Type B pancreatic cell (in vitro differentiated cells): ENCODE results near the gene DDO. TPM values are rescaled to one million over a fixed set of nuclear protein-coding genes. Genes with fewer than 3 reads are reported as not detected.
"Not testable (repeated sequence)": the region's sequence is repeated elsewhere in the genome, so short reads cannot be mapped to it uniquely, and the experiment has no call there.

Experiments
- DNase-seq: peaks from one replicate; pipeline ENCODE4 v3.0.0; 2021; ENCODE audit warnings: mixed read lengths; ENCODE audit not compliant: unreplicated experiment; ENCODE audit errors: extremely low spot score
- H3K27ac Mint-ChIP-seq: 2 replicates; pipeline ENCODE4 v1.8.0; 2021; ENCODE audit warnings: mild to moderate bottlenecking, mixed read lengths
- H3K27me3 Mint-ChIP-seq: 2 replicates; pipeline ENCODE4 v1.8.0; 2021; ENCODE audit warnings: mixed read lengths
- H3K36me3 Mint-ChIP-seq: 2 replicates; pipeline ENCODE4 v1.8.0; 2021; ENCODE audit warnings: mixed read lengths
- H3K4me1 Mint-ChIP-seq: one replicate; pipeline ENCODE4 v1.8.0; 2021; ENCODE audit warnings: mixed read lengths; ENCODE audit not compliant: unreplicated experiment
- H3K4me3 Mint-ChIP-seq: 2 replicates; pipeline ENCODE4 v1.8.0; 2021; ENCODE audit warnings: mild to moderate bottlenecking, mixed read lengths
- H3K9me3 Mint-ChIP-seq: 2 replicates; pipeline ENCODE4 v1.8.0; 2021; ENCODE audit warnings: mixed read lengths
- CTCF ChIP-seq: fragments of 200-600 bp; sonication (generic); conservative IDR thresholded peaks from 2 replicates; pipeline ENCODE4 v1.5.0; 2021; ENCODE audit warnings: antibody characterized with exemption, mild to moderate bottlenecking
- total RNA-seq: library from RNA; stranded (reverse); gene quantifications from 2 replicates; pipeline ENCODE4 v1.2.1, GENCODE V29; 2021; ENCODE audit warnings: low replicate concordance

Gene DDO
- total RNA-seq, 1 donor from 2014 or later = not detected

- peak overlapping the region; percentile 54 for H3K27ac Mint-ChIP-seq
- H3K36me3 Mint-ChIP-seq = peaks cover 3% of the 10 kb centered on the region
- peaks cover 21% of the 10 kb centered on the region for H3K27me3 Mint-ChIP-seq
- TF ChIP-seq CTCF = no peak
- peaks cover 79% of the 10 kb centered on the region for H3K4me1 Mint-ChIP-seq
- H3K4me3 Mint-ChIP-seq = peak overlapping the region; percentile 59
- no peaks in the 10 kb centered on the region for H3K9me3 Mint-ChIP-seq
- DNase-seq = no peak
These were observed 61.2 kb downstream of the DDO start for GRCh38 chr6:110354153-110354552.

- H3K27me3 Mint-ChIP-seq = peaks cover 14% of the 10 kb centered on the region
- DNase-seq = no peak
- H3K27ac Mint-ChIP-seq = peak overlapping the region; percentile 54
- peaks cover 79% of the 10 kb centered on the region for H3K4me1 Mint-ChIP-seq
- no peak overlapping the region for H3K4me3 Mint-ChIP-seq
- TF ChIP-seq CTCF = no peak
- peaks cover 8% of the 10 kb centered on the region for H3K36me3 Mint-ChIP-seq
- no peaks in the 10 kb centered on the region for H3K9me3 Mint-ChIP-seq
These were observed 61.8 kb downstream of the DDO start for GRCh38 chr6:110353457-110354001.

- peaks cover 8% of the 10 kb centered on the region for H3K36me3 Mint-ChIP-seq
- no peak for DNase-seq
- peaks cover 81% of the 10 kb centered on the region for H3K4me1 Mint-ChIP-seq
- peak overlapping the region; percentile 65 for H3K4me3 Mint-ChIP-seq
- peak overlapping the region; percentile 54 for H3K27ac Mint-ChIP-seq
- H3K27me3 Mint-ChIP-seq = peaks cover 14% of the 10 kb centered on the region
- no peaks in the 10 kb centered on the region for H3K9me3 Mint-ChIP-seq
- TF ChIP-seq CTCF = no peak
These were observed 62.7 kb downstream of the DDO start for GRCh38 chr6:110352563-110353262.

GRCh38 chr6:110351986-110352385 lies 63.4 kb downstream of the DDO start:
- H3K9me3 Mint-ChIP-seq = no peaks in the 10 kb centered on the region
- H3K27ac Mint-ChIP-seq = no peak overlapping the region
- no peak overlapping the region for H3K4me3 Mint-ChIP-seq
- peaks cover 74% of the 10 kb centered on the region for H3K4me1 Mint-ChIP-seq
- peaks cover 8% of the 10 kb centered on the region for H3K36me3 Mint-ChIP-seq
- DNase-seq = no peak
- no peak for TF ChIP-seq CTCF
- peaks cover 7% of the 10 kb centered on the region for H3K27me3 Mint-ChIP-seq

- Mint-ChIP-seq H3K4me1 (peaks cover 70% of the 10 kb centered on the region), H3K27me3 (peaks cover 2% of the 10 kb centered on the region), H3K27ac (no peak overlapping the region), H3K4me3 (no peak overlapping the region), H3K36me3 (peaks cover 8% of the 10 kb centered on the region), H3K9me3 (no peaks in the 10 kb centered on the region)
- DNase-seq = no peak
- no peak for TF ChIP-seq CTCF
These were observed 63.8 kb downstream of the DDO start for GRCh38 chr6:110351546-110351945.

- H3K9me3 Mint-ChIP-seq, DNase-seq, H3K4me3 Mint-ChIP-seq, H3K27ac Mint-ChIP-seq, H3K27me3 Mint-ChIP-seq, H3K36me3 Mint-ChIP-seq: not testable (repeated sequence)
- H3K4me1 Mint-ChIP-seq = peaks cover 67% of the 10 kb centered on the region
These were observed 64.8 kb downstream of the DDO start for GRCh38 chr6:110350593-110350992.
